Left kidney (tissue), 2 donors: ENCODE measurements around the gene EPN2. TPM values are rescaled to one million over a fixed set of nuclear protein-coding genes. Genes with fewer than 3 reads are reported as not detected.

Experiments
- DNase-seq: peaks from one replicate; pipeline ENCODE4 v3.0.0-alpha.2; 2013
- polyA plus RNA-seq: library from polyadenylated mRNA; unstranded; fragments of 120-200 nt; gene quantifications from one replicate; pipeline ENCODE4 v1.2.1, GENCODE V29; 2013; ENCODE audit not compliant: insufficient read length

The EPN2 gene
- polyA plus RNA-seq, 1 donor = 44.4 TPM

GRCh38 chr17:19364699-19365498 lies 127.7 kb downstream of the EPN2 start:
- DNase-seq = no peak

- no peak for DNase-seq
Observed at GRCh38 chr17:19365499-19365817, 128.3 kb downstream of the EPN2 start.

- DNase-seq = no peak
Observed at GRCh38 chr17:19365833-19366636, 128.9 kb downstream of the EPN2 start.

- no peak for DNase-seq
Observed at GRCh38 chr17:19366637-19366972, 129.4 kb downstream of the EPN2 start.

GRCh38 chr17:19368229-19368628 lies 131.1 kb downstream of the EPN2 start:
- DNase-seq = no peak

- DNase-seq = no peak
Observed at GRCh38 chr17:19369107-19369778, 132.1 kb downstream of the EPN2 start.

GRCh38 chr17:19369846-19370492 lies 132.8 kb downstream of the EPN2 start:
- no peak for DNase-seq

GRCh38 chr17:19370493-19370960 lies 133.4 kb downstream of the EPN2 start:
- DNase-seq = no peak

GRCh38 chr17:19371259-19372010 lies 134.3 kb downstream of the EPN2 start:
- no peak for DNase-seq

- DNase-seq = no peak
Observed at GRCh38 chr17:19372011-19372370, 134.8 kb downstream of the EPN2 start.

GRCh38 chr17:19372439-19372838 lies 135.3 kb downstream of the EPN2 start:
- DNase-seq = no peak

- no peak for DNase-seq
Observed at GRCh38 chr17:19372866-19373504, 135.8 kb downstream of the EPN2 start.

GRCh38 chr17:19374136-19374535 lies 137.0 kb downstream of the EPN2 start:
- DNase-seq = no peak

- no peak for DNase-seq
Observed at GRCh38 chr17:19375732-19376131, 138.6 kb downstream of the EPN2 start.

- no peak for DNase-seq
Observed at GRCh38 chr17:19376811-19377210, 139.6 kb downstream of the EPN2 start.

GRCh38 chr17:19377602-19378415 lies 140.6 kb downstream of the EPN2 start:
- DNase-seq = peak; percentile 97

GRCh38 chr17:19378416-19379360 lies 141.5 kb downstream of the EPN2 start, which contains the start of gene MAPK7:
Gene MAPK7 (plus strand): TSS chr17:19378498. CDS start chr17:19378901, 403 bp downstream.
- DNase-seq = no peak

GRCh38 chr17:19379361-19380065 lies 142.3 kb downstream of the EPN2 start:
- no peak for DNase-seq
